HG02981 (cell line): ENCODE measurements around the gene PEAK3.
A peak's percentile ranks its signal among the peaks of the same experiment; 100 is the strongest.

Experiments
- ATAC-seq: cut with Tn5 transposase; IDR thresholded peaks from one replicate; pipeline ENCODE4 v1.9.1; 2021; ENCODE audit warnings: mild to moderate bottlenecking, moderate library complexity; ENCODE audit not compliant: unreplicated experiment

Gene PEAK3

GRCh38 chr19:2273356-2274184 is 8.4 kb downstream of the PEAK3 start:
- ATAC-seq = peak; percentile 30

GRCh38 chr19:2271234-2272103 is 10.5 kb downstream of the PEAK3 start:
- no peak for ATAC-seq

- no peak for ATAC-seq
These were observed 11.3 kb downstream of the PEAK3 start for GRCh38 chr19:2270423-2271233.

- ATAC-seq = no peak
These were observed 11.9 kb downstream of the PEAK3 start for GRCh38 chr19:2270157-2270422.

GRCh38 chr19:2269244-2270156 is 12.5 kb downstream of the PEAK3 start:
- peak; percentile 53 for ATAC-seq

- no peak for ATAC-seq
These were observed 13.1 kb downstream of the PEAK3 start for GRCh38 chr19:2268861-2269243.

GRCh38 chr19:2268480-2268830 is 13.5 kb downstream of the PEAK3 start:
- no peak for ATAC-seq

GRCh38 chr19:2266183-2266993 is 15.6 kb downstream of the PEAK3 start:
- ATAC-seq = no peak

- no peak for ATAC-seq
These were observed 20.4 kb downstream of the PEAK3 start for GRCh38 chr19:2261438-2262172.

- no peak for ATAC-seq
These were observed 21.6 kb downstream of the PEAK3 start for GRCh38 chr19:2260341-2260805.

- no peak for ATAC-seq
These were observed 22.6 kb downstream of the PEAK3 start for GRCh38 chr19:2259336-2259735.

GRCh38 chr19:2255982-2256685 is 25.8 kb downstream of the PEAK3 start, which contains the start of gene JSRP1:
Gene JSRP1, minus strand, starts transcription at chr19:2256417. Its CDS starts 1,103 bp downstream, at chr19:2255314.
- no peak for ATAC-seq

- ATAC-seq = no peak
These were observed 26.7 kb downstream of the PEAK3 start for GRCh38 chr19:2255112-2255845.

GRCh38 chr19:2254064-2254872 is 27.7 kb downstream of the PEAK3 start:
- no peak for ATAC-seq

GRCh38 chr19:2253106-2254063 is 28.6 kb downstream of the PEAK3 start:
- ATAC-seq = no peak

- no peak for ATAC-seq
These were observed 29.2 kb downstream of the PEAK3 start for GRCh38 chr19:2252797-2253105.
